ENCODE data around the gene PAGE3. TPM values are rescaled to one million over a fixed set of nuclear protein-coding genes. Genes with fewer than 3 reads are reported as not detected.

Gene PAGE3
- total RNA-seq, 1 donor from 2014 or later, result not detected

GRCh38 chrX:55253528-55253927 lies 11.2 kb downstream of the PAGE3 start:
- H3K9me3 ChIP-seq, result no peaks in the 10 kb centered on the region
- H3K36me3 ChIP-seq, result no peaks in the 10 kb centered on the region
- intact Hi-C loops (cut with DNase I), result no loop called here
- H3K27ac ChIP-seq, result no peak overlapping the region
- TF ChIP-seq CTCF (IDR thresholded peaks at IDR 0.05), result no peak
- no peaks in the 10 kb centered on the region for H3K4me1 ChIP-seq
- H3K4me3 ChIP-seq, result no peak overlapping the region
- H3K27me3 ChIP-seq (ENCODE audit: low read depth), result no peaks in the 10 kb centered on the region
- DNase-seq, result no peak
- no peak for ATAC-seq

GRCh38 chrX:55240788-55241340 lies 23.9 kb downstream of the PAGE3 start:
- Histone ChIP-seq H3K27ac (no peak overlapping the region), H3K27me3 (ENCODE audit: low read depth) (no peaks in the 10 kb centered on the region), H3K9me3 (no peaks in the 10 kb centered on the region), H3K4me3 (no peak overlapping the region), H3K36me3 (no peaks in the 10 kb centered on the region), H3K4me1 (no peaks in the 10 kb centered on the region)
- no peak for ATAC-seq
- TF ChIP-seq CTCF (IDR thresholded peaks at IDR 0.05), result no peak
- DNase-seq, result no peak
- intact Hi-C loops (cut with DNase I), result no loop called here

- intact Hi-C loops (cut with DNase I), result no loop called here
- H3K4me1 ChIP-seq, result no peaks in the 10 kb centered on the region
- no peaks in the 10 kb centered on the region for H3K27me3 ChIP-seq (ENCODE audit: low read depth)
- no peaks in the 10 kb centered on the region for H3K36me3 ChIP-seq
- H3K27ac ChIP-seq, result no peak within 1 kb of the TSS
- TF ChIP-seq CTCF (IDR thresholded peaks at IDR 0.05), result no peak
- no peak for DNase-seq
- ATAC-seq, result no peak
- no peaks in the 10 kb centered on the region for H3K9me3 ChIP-seq
- no peak within 1 kb of the TSS for H3K4me3 ChIP-seq
These were observed 44.5 kb downstream of the PAGE3 start, which contains the start of gene PAGE5 for GRCh38 chrX:55220119-55220794. TSS of gene PAGE5 (plus strand) at chrX:55220346. CDS start at chrX:55221383, 1,037 bp downstream.

GRCh38 chrX:55213381-55213780 lies 51.3 kb downstream of the PAGE3 start:
- no peak for DNase-seq
- Histone ChIP-seq H3K4me1 (no peaks in the 10 kb centered on the region), H3K27me3 (ENCODE audit: low read depth) (no peaks in the 10 kb centered on the region), H3K27ac (no peak overlapping the region), H3K36me3 (no peaks in the 10 kb centered on the region), H3K9me3 (no peaks in the 10 kb centered on the region), H3K4me3 (no peak overlapping the region)
- intact Hi-C loops (cut with DNase I), result no loop called here
- ATAC-seq, result no peak
- TF ChIP-seq CTCF (IDR thresholded peaks at IDR 0.05), result no peak

GRCh38 chrX:55210931-55211677 lies 53.6 kb downstream of the PAGE3 start:
- DNase-seq, result no peak

More at GRCh38 chrX:55210931-55211677, 53.6 kb downstream of the PAGE3 start:
- H3K4me1 ChIP-seq, result no peaks in the 10 kb centered on the region
- ATAC-seq, result no peak
- H3K27ac ChIP-seq, result no peak overlapping the region
- H3K4me3 ChIP-seq, result no peak overlapping the region
- H3K27me3 ChIP-seq (ENCODE audit: low read depth), result no peaks in the 10 kb centered on the region
- intact Hi-C loops (cut with DNase I), result no loop called here
- no peak for TF ChIP-seq CTCF (IDR thresholded peaks at IDR 0.05)
- H3K9me3 ChIP-seq, result no peaks in the 10 kb centered on the region
- H3K36me3 ChIP-seq, result no peaks in the 10 kb centered on the region

Other genes with a start within 250 kb of the PAGE3 start
- 0.89 TPM for gene ALAS2, start 233.9 kb downstream of the PAGE3 start, total RNA-seq
- not detected for gene PAGE2B, start 189.9 kb downstream of the PAGE3 start, total RNA-seq
- not detected for gene PAGE2, start 175.9 kb downstream of the PAGE3 start, total RNA-seq
- not detected for gene PAGE5, start 44.6 kb downstream of the PAGE3 start, total RNA-seq
- 25.6 TPM for gene MAGEH1, start 187.2 kb upstream of the PAGE3 start, total RNA-seq
- 4.2 TPM for gene USP51, start 224.9 kb upstream of the PAGE3 start, total RNA-seq